HK-2 (cell line): ENCODE data around the gene FOXI3.
"Not testable (repeated sequence)": the region's sequence is repeated elsewhere in the genome, so short reads cannot be mapped to it uniquely, and the experiment has no call there.

Experiments
- DNase-seq: peaks from one replicate; pipeline ENCODE4 v3.0.0-alpha.2; 2018; ENCODE audit not compliant: unreplicated experiment

FOXI3 gene

GRCh38 chr2:88442061-88442460 is 10.4 kb downstream of the FOXI3 start:
- no peak for DNase-seq

DNA sequence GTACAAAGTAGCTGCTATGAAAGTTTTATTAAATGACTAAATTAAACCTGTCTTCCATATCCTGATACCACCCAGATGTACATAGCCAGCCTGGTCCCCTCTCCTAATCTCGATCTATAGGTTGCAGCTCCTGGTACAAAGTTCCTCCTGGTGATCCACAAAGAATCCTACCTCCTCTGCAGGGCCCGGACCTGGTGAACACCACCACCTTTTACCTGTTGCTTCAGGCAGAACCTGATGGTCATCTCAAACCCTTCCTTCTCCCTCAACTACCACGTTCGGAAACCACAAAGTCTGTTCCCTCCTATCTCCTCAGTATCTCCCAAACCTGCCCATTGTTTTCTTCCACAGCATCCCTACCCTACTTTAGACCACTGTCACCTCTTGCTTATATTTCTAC is 15.5 kb downstream of the FOXI3 start:
- no peak for DNase-seq

GRCh38 chr2:88429929-88430328 is 22.6 kb downstream of the FOXI3 start:
- no peak for DNase-seq

DNA sequence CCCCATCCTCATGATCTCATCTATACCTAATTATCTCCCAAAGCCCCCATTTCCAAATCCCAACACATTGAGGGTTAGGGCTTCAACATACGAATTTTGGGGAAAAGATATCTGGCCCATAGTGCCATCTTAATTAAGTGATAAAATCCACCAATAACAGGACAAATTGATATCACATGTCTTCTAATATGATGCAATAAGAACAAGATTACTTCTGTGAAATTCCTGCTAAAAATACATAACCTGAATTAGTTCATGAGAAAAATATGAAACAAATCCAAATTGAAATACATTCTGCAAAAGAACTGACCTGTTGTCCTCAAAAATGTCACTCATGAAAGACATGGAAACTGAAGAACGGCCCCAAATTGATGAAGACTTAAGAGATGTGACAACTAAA is 28.8 kb downstream of the FOXI3 start:
- DNase-seq = no peak

GRCh38 chr2:88419051-88419450 is 33.4 kb downstream of the FOXI3 start:
- DNase-seq = not testable (repeated sequence)

GRCh38 chr2:88416016-88416663 is 36.4 kb downstream of the FOXI3 start:
- no peak for DNase-seq

DNA sequence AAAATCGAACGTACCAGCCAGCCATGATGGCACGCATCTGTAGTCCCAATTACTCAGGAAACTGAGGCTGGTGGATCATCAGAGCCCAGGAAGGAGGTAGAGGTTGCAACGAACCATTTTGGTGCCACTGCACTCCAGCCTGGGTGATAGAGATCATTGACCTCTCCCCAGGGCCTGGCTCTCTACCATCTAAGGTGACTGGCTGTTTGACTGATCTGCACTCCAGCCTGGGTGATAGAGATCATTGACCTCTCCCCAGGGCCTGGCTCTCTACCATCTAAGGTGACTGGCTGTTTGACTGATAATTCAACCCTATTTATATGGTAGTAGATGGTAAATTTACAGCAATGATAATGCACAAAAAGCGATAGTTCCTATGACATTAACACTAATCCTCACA is 43.6 kb downstream of the FOXI3 start:
- not testable (repeated sequence) for DNase-seq

GRCh38 chr2:88400037-88400767 is 52.3 kb downstream of the FOXI3 start:
- DNase-seq = no peak

DNA sequence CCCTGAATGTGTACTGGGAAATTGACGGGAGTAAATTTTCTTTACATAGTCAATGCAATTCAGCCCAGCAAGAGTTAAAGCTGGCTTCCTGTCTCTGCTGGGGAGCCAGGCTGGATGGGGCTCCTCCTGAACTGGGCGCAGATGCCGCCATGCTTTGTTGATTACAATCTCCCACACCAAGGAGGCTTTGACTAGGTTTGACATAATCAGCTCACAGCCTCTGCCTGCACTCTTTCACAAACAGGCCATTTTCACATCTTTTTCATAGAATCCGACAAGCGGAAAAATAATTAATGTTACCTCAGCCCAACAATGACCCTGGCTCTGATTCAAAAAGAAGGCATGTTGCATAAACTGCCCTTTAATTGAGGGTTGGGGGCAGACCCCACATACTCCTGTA is 54.3 kb downstream of the FOXI3 start:
- DNase-seq = no peak
